Umbilical cord (tissue), 2 donors: Measurements from ENCODE around the gene DYRK1A. TPM values are rescaled to one million over a fixed set of nuclear protein-coding genes. Genes with fewer than 3 reads are reported as not detected.

Experiments
- DNase-seq: peaks from one replicate; pipeline ENCODE4 v3.0.0-alpha.2; 2015; ENCODE audit warnings: low spot score
- total RNA-seq: library from RNA; depleted of rRNA; stranded (reverse); fragments of >200 nt; gene quantifications from one replicate; pipeline ENCODE4 v1.2.3, GENCODE V29; 2014; ENCODE audit warnings: low replicate concordance; ENCODE audit not compliant: insufficient read depth

The DYRK1A gene
- total RNA-seq, 1 donor from 2014 or later = 65.5 TPM

DNA sequence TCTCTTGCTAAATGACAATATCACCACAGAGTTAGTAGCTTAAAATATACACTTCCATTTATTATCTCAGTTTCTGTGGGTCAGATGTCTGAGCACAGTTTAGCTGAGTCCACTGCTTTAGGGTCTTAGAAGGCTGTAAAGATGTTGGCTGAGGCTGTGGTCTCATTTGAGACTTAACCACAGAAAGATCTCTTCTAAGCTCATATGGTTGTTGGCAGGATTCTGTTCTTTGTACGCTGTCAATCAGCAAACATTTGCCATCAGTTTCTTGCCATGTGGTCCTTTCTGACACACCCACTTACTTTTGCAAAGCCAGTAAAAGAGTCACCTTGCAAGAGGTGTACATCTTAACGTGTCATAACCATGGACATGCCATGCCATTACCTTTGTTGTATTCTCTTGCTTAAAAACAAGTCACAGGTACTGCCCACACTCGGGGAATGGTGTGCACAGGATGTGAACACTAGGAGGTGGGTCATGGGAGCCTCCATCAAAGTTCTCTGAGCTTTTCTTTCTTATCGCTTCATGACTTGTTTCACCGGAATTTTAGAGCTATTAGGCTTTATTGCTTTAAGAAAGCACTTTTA is 18.7 kb downstream of the DYRK1A start:
- DNase-seq = no peak

DNA sequence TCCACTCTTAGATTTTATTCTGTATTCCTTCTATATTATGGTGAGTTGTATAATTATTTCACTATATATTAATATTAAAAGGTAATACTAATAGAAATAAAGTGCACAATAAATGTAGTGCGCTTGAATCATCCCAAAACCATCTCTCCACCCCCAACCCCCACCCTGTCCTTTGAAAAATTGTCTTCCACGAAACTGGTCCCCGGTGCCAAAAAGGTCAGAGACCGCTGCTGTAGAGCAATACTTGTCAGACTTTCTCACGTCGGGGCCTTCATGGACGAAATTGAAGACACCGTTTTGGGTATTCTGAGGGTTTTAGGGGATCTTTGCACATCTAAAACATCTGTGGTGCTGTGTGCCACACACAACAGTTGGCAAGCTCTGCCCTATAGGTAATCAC is 19.6 kb downstream of the DYRK1A start:
- DNase-seq = no peak

DNA sequence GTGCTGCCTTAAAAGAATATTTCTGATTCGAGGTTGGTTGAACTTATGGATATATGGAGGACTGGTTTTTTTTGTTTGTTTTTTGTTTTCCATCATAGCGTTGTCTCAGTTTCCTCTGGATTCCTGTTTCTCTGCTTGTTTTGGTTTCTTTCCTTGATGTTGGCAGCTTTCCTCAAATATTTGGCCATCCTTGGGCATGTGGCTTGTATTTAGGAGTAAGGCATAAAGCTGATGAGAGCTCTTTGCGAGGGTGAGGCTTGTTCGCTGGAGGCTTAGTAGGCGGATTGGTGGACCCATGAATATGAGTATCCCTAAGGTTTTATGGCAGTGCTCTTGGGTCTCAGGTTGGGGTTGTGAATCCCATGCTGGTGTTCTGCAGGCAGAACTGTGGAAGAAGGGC is 22.9 kb downstream of the DYRK1A start:
- no peak for DNase-seq

DNA sequence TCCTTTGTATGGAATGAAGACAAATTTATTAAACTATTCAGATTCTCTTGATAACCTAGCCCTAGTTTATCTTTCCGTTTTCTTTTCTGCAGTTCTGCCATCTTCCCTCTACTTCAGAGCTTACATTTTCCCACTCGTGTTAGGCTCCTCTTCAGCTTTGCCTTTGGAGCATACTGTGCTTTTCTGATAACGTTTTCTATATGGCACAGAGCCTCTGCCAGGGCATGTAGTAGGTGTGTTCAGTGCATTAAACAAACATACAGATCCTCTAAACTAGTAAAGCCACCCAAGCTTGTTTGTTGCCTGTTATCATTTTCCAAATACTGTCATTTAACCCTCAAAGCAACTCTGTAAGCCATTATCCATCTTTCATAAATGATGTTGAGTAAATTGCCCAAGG is 25.1 kb downstream of the DYRK1A start:
- no peak for DNase-seq

DNA sequence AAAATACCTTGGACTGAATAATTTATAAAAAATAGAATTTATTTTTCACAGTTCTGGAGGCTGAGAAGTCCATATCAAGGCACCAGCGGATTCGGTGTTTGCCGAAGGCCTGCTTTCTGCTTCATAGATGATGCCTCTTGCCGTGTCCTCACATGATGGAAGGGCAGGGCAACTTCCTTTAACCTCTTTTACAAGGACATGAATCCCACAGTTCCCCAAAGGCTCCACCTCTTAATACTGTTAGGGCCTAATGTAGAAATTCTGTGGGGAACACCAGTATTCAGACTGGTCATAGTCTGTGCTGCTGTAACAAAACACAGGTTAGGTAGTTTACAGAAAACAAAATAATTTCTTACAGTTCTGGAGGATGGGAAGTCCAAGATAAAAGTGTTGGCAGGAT is 25.9 kb downstream of the DYRK1A start:
- DNase-seq = no peak

DNA sequence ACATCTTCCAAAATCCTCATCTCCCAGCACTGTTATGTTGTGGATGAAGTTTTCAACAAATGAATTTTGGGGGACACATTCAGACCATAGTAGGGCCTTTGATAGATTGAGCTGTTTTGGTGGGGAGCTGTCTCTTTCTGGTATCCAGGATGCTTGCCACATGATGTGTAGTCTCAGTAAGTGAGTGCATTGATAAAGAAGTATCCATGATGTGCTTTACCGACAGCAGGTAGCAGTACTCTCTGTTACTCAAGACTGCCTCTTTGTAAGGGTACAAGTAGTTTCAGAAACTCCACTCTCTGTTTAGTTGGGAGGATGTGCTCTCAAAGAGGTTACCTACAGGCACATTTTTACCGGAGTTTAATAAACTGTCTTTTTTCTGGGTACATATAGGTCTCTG is 26.5 kb downstream of the DYRK1A start:
- DNase-seq = no peak

DNA sequence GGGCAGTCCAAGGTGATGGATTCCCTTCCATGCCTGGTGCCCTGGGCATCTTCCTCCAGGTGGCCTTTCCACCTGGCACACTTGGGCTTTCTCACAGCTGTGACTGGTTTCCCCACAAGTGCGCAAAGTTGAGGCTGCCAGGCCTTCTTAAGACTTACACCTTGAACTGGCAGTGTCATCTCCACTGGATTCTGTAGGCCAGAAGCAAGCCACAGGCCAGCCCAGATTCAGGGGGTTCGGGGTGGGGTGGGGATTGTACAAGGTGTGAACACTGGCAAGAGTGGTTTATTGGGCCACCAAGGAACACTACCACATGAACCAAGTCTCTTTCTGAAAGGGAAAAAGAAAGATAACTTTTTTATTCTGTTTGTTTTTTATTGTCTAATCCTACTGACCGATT is 27.2 kb downstream of the DYRK1A start:
- DNase-seq = no peak

DNA sequence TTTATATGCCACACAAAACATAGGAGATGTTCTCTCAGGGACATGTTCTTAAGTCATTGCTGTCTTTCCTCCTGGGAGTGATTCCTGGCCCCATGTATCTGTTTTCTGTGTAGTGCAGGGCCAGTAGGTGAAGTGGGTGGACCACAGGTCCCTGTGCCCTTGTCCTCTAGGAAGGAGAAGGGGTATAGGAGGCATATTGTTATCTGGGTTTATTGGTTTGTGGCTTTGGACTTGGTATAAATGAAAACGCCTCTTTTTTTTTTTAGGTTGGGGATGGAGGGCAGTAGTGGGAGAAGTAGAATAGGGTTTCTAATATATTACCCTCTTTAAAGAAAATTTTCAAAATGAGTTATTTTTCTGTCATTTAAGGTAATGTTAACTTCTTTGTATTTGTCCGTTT is 29.4 kb downstream of the DYRK1A start:
- DNase-seq = no peak

DNA sequence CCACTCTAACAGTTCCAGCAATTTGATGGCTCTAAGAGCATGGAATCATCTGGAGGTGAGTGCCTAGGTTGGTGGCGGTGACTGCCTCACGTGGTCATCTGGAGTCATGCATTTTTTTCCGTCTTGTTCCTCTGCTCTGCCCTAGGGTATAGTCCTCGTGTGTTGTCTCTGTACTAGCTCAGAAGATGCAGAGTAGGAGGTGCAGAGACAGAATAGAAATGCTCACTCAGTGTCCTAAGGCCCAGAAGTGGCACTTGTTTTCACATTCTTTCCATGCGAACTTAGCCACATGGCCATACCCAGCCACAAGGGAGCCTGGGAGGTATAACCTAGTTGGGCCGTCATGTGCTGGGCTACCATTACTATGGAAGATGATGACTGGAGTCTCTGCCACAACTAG is 30.3 kb downstream of the DYRK1A start:
- no peak for DNase-seq

DNA sequence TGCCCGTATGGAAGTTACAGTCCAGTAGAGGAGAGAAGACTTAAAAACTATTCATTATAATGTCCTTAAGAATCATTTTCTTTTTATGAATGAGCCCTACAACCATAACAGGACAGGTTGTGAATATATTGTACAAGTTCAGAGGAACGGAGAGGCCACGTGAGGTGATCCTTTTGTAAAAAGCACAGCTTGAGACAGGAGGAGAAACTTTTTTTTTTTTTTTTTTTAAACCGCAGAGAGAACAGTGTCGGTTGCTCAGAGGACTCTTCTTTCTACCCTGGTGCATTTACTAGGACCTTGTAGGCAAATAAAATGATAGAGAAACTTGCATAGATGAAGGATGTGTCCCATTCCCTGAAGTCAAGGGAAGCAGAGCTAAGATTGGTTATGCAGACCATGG is 32.1 kb downstream of the DYRK1A start:
- DNase-seq = no peak

DNA sequence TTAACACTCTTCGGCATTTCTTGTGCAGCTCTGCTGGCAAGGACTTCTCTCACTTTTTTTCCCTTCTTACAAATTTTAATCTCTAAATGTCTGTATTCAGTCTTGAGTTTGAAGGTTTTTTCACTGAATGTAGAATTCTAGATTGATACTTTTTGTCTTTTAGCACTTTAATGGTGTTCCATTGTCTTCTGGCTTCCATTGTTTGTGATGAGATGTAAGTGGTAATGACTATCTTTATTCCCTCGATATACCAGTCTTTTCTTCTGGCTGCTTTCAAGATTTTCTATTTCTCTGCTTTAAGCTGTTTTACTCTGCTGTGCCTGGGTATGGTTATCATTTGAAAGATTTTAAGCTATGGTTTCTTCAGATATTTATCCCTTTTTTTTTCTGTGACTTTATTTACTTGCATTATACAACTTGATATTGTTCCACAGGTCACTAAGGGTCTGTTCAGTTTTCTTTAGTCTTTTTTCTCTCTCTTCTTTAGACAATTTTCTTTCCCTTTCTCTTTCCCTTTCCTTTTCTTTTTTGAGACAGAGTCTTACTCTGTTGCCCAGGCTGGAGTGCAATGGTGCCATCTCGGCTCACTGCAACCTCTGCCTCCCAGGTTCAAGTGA is 35.8 kb downstream of the DYRK1A start:
- no peak for DNase-seq

DNA sequence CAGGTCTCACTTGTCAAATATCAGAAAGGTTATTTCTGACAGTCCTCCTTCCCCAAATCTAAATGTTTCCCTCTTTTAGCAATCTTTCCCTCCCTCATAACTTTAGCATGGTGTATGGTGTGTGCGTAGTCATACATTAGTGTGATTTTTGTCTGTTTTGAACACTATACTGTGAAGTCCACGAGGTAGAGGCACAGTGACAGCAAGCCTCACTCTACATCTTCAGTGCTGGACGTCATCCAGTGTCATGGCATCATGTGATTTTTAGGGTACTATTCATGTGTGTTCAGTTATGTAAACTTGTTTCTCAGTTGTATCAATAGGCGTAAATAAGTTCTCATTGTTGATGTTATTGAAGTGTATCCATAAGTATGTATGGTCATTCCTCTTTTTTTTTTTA is 39.1 kb downstream of the DYRK1A start:
- DNase-seq = no peak

DNA sequence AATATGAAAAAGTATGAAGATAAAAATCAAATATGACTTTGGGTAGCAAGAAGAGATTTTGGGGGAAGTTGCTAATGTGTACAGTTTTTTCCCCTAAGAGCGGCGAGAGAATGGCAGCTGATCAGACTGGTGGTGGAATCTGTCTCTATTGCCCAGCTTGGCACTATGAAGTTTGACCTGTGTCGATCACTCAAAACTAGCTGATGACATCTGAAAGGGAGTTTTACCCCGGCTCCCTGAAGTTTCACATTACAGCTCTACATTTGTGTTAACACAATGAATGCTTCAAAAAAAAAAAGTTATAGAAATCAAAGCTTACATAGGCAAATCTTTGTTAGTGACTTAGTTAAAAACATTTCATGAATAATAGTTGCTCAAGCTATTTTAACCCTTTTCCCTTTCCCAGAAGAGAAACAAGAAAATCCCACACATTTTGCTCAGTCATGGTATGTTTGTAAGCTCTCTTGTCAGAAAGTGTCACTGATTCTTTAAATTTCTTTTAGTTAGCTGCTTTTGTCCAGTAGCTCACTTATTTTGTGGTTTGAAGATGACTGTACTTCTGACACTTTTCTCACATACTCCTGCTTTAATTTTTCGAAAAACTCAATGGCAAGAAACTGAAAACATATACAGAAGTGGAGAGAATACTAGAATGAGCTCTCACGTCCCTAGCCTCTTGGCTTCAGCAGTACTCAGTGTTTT is 41.3 kb downstream of the DYRK1A start:
- no peak for DNase-seq

DNA sequence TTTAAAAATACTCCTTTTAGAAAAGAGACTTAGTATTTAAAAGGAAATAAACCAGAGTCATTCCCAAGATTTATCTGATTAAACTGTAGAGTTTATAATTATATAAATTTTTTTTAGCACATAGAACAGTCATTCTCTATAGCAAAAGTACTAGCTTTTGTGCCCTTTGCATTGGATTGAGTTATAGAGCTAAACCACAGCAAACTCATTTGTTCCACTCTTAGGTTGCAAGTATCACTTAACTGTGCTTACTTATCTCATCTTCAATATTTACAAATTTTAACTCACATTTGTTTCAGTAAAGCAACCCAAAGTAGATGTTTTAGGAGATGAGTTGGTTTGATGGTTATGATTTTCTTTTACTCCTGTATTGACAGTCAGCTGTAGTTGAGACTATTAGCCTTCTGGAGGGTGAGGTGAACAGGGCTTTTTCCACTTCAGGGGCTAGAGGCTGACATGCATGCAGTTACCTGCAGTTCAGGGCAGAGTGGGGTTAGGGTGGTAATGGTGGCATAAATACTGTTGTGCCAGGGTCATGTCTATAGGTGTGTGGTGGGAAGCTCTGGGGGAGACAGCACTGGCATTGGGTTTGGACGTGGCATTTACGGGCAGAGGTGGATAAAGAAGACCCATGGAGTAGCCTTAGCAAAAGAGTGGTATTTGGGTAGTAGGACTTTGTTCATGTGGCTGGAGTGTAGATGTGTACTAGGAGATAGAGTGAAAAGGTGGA is 42.1 kb downstream of the DYRK1A start:
- DNase-seq = no peak

DNA sequence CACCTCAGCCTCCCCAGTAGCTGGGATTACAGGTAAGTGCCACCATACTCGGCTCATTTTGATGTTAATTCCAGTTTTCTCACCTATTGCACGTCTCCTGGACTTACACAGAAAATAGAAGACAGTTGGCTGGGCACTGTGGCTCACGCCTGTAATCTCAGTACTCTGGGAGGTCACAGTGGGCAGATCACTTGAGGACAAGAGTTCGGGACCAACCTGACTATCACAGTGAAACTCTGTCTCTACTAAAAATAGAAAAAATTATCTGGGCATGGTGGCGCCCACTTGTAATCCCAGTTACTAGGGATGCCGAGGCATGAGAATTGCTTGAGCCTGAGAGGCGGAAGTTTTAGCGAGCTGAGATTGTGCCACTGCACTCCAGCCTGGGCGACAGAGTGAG is 44.1 kb downstream of the DYRK1A start:
- no peak for DNase-seq

DNA sequence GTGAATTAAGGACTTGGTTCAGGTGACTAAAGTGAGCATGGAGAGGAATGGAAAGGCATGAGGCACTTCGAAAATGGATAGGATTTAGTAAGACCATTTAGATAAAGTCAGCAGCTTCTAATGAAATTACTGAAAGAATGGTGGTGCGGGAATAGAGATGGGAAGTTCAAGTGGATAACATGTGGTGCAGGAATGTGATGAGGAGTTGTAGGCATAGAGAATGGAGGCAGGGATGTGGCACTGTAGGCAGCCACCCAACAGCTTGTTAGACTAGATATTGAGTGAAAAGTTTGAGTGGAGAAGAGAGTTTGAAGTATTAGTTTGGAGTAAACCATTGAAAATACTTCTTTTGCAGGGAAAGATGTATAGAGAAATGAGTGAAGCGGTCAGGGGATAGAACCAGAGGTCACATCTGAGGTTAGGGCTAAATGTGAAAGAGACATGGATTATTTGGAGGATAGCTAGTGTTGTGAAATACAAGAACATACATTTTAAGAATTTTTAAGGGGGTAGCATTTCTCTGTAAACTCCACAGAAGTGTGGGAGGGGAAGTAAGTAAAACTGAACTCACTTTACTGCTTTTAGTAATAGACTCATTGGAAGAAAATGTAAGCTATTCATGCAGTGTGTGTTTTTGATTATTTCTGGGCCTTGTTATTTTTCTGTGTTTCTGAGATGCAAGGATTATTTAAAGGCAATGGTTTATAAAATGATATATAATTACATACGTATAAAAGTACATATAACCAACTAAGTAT is 46.2 kb downstream of the DYRK1A start:
- DNase-seq = peak; percentile 55

DNA sequence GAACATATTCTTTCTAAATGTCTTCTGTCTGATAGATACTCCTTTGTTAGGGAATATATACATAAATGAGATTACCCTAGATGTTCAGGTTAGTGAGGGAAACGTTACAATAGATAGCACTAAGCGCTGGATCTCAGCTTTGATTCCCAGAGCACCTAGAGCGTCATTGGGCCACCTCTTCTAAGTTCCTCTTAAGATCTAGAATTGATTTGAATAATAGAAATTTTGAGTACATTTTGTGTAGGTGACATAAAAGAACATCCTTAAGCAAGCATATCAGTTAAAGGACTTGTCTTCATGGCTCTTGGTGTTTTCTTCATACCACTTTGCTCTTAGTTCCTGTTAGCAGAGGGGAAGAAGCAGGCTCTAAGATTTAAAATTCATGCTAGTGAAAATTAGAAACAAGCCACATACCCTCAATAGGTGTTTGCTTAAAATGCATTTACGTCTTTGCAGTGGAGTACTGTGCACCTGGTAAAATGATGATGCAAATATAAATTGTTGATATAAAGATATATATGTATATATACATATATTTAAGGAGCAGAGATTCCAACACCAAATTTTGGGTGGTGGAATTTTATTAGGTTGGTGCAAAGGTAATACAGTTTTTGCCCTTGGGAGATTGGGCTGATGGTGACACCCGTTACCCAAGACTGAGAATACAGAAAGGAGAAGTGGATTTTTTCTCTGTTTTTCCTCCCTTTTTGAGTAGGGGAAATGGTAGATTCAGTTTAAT is 47.1 kb downstream of the DYRK1A start:
- DNase-seq = no peak

DNA sequence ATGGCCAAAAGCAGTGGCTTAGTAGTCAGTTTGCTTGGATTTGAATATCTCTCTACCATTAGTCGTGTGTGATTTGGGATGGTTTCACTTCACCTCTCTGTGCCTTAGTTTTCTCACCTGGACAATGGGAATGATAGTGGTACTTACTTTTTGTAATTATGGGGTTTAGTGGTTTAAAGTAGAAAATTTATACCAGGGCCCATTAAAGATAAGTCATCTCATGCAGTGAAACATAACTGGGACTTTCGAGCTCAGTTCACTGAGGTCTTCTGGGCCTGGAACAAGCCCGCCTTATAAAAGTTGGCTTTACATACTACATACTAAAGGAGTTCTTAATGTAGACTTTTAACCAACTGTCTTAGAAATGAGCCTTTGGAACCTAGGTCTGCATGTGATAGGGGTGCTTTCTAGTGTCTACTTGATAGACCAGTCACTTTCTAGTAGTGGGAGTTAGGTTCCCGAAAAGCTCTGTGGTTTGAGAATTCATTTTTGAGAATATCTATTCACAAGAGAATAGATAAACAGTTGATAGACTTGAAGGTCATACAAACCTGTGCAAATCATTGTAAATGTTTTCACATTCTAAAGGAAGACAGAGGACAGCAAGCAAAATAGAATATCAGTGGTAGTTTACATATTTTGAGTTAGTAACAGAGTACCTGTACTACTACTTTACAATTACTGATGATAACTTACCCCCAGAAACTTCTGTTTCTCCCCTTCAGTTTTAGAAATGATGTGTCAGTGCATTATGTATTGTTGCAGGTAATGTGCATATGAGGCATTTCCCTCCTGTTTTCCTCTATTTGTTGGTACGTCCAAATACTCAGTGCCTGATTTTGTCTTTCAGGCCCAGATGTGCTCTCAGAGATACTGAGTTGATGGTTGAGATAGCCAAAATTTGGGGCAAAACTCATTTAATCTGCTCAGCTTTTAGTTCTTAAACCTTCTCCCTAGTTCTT is 48.0 kb downstream of the DYRK1A start:
- no peak for DNase-seq

DNA sequence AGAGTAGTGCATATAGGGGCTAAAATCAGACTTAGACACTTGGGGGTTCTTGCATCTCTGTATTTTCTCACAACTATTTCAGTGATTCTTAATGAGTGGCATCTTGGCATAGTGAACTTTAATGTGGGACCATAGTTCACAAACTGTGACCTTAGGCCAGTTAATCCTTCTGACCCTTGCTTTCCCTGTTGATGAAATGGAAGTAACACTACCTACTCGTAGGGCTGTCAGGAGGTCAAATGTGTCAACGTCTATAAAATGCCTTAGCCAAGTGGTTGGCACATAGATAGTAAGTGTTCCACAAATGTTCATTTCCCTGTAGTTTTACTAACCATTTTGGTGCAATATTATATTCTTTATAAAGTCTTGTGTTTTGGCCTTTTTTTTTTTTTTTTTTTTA is 49.4 kb downstream of the DYRK1A start:
- DNase-seq = no peak

DNA sequence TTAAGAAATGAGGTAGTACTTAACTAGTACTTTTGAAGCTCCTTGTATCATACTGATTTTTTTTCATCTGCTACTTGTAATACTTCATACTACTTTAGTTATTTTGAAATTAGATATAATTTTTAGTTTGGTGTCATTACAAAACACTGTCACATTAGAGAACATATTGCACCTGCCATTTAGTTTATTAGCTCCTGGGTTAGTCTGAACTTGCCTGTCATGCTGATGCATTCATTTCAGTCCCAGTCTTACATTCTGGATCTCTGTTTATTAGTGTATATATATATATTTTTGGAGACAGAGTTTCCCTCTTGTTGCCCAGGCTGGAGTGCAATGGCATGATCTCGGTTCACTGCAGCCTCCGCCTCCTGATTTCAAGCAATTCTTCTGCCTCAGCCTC is 50.3 kb downstream of the DYRK1A start:
- DNase-seq = no peak
